ENCODE measurements around the gene TCF7.
A peak's percentile ranks its signal among the peaks of the same experiment; 100 is the strongest.

Gene TCF7

DNA sequence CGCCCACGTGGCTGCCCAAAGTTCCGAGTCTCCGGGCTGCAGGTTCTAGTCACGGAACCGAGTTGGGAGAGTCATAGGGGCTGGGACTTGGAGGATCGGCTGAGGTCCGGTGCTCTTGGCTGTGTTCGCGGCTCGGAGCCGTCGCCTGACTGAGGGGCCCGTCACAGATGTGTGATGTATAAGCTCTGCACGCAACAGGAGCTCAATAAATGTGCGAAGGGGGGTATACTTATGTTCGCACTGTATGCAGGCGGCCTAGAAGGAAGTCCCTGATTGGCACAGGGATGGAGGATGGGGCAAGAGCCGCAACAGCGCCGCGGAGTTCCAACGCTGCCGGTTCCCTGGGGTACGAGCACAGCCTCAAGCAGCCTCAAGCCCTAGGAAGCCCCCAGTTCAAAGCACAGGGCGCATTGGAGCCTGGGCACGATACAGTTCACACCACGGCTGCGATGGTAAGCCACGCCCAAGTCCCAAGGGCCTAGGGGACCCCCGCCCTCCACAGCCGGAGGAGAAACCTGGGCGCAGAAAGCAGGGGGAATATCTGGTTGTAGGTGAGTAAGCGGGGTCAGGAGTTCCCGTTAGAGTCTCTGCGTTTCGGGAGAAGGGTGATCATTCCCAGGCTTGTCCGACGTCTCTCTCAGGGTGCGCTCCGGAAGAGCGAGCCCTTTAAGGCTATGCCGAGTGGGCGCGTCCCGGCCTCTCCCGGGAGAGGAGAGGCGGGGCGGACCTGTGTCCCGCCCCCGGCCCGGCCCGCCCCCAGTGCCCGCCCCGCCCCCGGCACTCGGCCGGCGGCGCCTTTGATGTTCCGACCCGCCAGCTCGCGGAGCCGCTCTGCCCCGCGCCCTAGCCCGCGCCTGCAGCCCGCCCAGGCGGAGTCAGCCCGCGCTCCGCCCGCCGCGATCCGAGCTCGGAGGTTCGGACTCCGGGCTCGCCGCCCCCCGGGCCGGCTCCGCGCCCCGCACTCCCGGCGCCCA lies at the start of gene TCF7:
TSS of gene TCF7 (plus strand) at position 780 of the 974 bp plus-strand sequence. CDS start 226 bp downstream, outside the sequence.
- peak in 35 of 56 donors; percentile 5 to 68 (median 33) for DNase-seq

DNA sequence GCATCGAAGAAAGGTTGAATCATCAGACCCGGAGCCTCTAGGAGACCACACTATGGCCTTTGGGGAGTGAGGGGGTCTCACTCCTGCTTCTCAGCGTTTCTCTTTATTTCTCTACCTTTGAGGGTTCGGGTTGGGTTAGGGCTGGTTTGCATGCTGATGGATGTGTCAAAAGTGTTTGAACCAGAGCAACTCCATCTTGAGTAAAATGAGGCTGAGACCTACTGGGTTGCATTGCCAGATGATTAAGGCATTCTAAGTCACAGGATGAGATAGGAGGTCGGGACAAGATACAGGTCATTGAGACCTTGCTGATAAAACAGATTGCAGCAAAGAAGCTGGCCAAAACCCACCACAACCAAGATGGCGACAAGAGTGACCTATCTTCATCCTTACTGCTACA lies 44.9 kb upstream of the TCF7 start:
- no peak for DNase-seq

DNA sequence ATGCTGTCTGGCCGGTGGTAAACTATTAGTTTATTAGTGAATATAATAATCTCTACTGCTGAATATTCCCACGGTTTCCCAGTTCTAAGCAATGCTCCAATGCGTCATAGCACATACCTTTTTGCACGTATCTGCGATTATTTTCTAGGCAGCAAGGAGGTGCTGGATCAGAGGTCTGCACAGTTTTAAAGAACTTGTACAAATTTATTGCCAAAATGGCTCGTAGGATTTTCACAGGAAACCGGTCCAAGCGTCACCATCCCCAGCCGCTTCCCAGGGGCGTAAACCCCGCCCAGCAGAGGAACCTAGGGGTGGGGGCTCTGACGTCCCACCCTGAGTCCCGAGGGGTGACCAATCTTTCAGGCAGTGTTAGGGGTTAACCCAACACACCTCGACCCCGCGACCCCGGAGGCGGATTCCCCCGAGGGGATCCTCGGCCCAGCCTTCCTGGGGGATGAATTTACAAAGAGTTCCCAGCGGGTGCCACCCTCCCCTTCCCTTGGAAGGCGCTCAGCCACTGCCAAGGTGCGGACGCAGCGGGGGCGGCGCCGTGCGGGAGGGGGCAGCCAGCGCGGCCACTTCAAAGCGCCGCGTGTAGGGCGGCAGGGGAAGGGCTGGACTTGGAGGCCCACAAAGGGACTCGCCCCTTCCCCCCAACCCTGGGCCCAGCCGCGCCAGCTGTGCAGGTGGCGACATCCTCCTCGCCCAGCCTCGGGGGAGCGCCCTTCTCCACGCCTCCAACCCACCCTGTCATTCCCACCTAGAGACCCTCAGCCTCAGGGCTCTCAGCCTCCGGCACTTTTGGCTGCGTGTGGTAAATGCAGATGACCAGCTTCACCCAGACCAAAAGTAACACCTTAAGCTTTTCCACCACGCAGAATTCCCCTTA lies 43.5 kb upstream of the TCF7 start:
- peak in 3 of 56 donors; percentile 13 to 44 (median 16) for DNase-seq

DNA sequence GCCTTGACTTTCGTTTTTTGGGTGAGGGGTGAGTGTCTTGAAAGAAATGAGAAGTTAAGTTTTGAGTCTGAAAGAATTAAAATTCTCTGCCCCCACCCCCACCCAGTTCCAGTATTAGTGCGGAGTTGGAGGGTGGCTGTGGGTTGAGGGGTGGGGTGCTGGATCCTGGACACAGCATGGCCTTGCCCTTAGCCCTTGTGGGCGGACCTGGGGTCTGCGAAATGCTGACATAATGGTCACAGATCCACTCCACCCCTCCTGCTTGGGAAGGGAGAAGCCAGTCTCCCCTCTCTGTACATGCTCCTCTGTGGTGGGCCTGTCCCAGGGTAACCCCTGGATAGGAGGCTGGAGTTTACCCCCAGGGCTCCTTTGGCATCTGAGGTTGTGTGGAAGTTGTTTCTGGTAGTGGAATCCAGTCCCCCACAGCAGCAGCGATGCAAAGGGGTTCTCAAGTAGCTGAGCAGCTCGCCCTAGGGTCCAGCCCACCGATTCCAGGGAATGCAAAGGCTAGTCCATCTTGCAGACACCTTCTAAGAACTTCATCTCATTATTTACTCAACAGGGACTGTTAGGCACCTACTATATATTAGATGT lies 42.8 kb upstream of the TCF7 start:
- DNase-seq = no peak

DNA sequence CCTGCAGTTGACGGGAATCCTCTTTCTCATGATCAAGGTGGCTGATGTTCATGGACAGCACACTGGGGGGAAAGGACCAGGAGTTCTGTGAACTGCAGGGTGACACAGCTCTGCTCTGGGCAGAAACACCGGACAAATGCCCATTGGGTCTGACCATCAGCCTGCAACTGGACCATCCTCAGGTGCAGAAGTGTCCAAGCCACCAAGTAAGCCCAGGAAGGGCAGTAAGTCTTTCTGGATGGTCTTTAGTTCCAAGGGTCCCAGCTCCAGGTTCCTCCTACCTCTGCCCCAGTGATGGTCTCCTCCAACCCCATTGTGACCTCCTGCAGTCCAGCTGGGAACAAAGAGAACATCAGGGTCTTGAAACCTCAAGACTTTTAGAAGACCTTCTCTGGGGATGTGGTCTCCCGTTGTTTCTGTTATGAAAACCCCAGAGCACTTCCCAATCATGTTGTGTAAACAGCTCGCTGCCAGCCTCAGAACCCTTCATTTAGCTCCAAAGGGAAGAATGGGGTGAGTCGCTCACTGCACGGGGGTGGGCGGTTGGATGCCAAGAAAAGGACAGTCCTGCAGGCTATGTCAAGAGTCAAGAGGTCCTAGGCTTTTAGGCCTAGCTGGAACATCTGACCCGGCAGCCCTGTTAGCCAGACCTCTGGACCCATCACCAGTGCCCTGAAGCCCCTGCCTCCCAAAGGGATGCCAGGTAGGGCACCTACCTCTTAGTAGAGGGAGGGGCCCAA lies 41.8 kb upstream of the TCF7 start:
- no peak for DNase-seq

DNA sequence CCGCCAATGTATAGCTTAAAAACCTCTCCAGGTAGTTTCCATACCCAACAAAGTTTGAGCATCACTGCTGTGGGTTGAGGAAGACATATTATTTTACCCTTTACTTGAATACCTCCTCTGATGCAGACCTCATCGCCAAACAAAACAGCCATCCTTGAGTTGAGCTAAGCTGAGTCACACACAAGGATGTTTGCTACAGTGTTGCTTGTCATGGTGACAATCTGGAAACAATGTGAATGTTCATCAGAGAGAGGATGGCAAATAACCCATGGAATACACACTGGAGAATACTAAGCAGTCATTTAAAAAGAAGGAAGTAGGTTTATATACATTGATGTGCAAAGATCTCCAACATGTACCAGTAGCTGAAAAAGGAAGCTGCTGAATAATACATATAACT lies 41.1 kb upstream of the TCF7 start:
- no peak for DNase-seq

DNA sequence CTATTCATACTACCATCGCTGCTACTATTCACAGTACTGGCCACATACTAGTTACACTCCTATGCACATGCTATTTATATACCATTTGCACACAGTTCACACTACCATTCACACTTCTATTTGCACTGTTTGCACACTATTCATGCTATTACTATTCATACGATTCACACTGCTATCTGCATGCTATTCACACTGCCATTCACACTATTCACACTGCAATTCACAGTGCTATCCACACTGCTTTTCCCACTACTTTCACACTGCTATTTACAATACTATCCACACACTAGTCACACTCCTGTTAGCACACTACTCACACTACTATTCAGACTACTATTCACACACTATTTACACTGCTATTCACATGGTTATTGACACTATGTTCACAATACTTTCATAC lies 39.4 kb upstream of the TCF7 start:
- no peak for DNase-seq

DNA sequence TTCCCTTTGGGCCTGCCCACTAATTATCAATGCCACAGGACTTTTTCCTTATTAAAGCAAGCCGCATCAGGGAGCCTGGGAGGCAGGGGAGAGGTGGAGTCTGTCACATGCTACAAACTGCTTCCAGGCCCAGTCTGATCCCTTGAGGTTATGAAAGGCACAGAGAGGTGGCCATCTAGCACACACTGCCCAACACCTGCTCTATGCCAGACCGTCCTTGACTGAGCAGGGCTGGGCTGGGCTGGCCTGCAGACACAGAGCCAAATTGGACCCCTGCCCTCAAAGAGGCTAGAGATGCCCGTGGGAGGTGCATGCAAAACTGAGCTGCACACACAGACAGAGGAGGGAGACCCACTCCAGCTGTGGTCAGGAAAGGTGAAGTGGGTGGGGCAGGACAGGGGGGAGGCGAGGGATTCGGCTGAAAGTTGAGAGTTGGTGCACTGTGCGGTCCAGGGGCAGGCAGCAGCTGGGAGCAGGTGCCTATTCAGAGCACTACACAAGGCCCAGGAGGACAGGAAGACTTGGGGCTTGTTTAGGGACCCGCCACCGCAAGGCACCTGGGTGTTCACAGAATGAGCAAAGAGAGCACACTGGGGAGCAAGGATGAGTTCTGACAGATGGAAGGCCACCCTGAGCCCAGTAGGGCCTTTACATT lies 36.4 kb upstream of the TCF7 start:
- DNase-seq = no peak

DNA sequence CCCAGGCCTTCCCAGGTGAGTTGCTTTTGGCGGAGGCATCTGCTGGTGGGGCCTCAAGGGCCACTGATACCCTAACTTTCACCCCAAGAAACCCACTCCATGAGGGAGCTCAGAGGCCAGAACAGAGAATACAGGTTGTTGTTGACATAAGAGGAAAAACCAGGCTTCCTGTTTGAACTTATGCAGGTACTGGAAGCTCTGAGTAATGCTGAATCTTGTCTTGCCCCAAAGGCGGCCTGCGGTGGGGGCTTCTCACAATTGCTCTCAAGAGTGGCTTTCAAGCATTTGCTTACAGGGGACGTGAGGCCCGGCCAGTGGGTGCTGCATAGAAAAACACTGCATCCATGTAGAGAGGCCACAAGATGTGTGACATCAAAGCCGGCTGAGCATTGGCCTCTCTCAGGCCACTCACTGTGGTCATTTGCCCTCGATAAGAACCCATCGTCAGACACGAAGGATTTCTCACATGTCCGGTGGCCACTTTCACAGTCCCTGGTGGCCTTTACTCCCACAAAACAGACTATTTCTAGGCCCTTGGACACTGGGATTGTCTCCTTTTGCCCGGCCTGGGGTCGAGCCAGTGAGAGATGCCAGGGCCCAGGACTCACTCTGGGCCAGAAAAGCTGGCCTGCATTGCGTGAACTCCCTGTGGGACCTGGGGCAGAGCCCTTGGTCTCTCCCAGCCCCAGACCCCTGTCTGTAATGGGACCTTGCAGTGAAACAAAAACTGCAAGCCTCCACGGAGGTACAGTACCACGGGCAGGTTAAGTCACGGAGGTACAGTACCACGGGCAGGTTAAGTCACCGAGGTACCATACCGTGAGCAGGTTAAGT lies 34.5 kb upstream of the TCF7 start:
- no peak for DNase-seq

DNA sequence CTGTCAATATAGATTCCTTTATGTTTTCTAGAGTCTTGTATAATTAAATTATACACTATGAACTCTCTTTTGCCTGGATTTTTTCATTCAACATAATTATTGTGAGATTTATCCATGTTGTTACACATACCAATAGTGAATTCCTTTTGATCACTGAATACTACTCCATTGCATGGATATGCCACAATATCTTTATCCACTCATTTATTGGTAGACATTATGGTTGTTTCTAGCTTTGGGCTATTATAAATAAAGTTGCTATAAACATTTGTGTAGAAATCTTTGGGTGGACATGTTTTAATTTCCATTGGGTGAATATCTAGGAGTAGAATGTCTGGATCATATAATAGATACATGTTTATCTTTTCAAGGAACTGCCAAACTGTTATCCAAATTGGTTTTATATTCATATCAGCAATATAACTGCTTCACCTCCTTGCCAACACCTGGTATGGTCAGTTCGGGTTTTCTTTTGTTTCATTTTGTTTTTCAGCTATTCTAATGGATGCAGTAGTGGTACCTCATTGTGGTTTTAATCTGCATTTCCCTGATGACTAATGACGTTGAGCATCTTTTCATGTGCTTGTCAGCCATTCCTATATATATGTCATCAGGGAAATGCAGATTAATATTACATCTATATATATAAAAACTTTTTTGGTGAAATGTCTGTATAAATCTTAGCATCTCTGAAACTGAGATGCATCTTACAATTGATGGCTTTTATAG lies 32.1 kb upstream of the TCF7 start:
- no peak for DNase-seq

DNA sequence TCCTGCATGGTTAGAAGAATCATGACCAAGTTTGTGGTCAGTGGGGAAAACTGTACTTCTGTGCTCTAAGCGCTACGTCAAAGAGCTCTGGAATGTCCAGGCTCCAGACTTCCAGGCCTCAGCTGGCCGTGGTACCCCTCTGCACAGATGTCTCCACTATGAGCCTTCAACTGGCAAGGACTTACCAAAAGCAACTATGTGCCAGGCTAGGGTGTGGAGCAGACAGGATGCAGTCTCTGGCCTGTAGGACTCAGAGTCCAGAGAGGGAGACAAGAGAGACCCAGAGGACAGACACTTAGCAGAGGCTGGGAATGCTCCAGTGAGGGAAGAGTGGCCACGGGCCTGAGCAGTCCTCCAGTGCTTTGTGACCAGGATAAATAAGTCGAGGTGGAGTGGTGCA lies 31.0 kb upstream of the TCF7 start:
- no peak for DNase-seq

DNA sequence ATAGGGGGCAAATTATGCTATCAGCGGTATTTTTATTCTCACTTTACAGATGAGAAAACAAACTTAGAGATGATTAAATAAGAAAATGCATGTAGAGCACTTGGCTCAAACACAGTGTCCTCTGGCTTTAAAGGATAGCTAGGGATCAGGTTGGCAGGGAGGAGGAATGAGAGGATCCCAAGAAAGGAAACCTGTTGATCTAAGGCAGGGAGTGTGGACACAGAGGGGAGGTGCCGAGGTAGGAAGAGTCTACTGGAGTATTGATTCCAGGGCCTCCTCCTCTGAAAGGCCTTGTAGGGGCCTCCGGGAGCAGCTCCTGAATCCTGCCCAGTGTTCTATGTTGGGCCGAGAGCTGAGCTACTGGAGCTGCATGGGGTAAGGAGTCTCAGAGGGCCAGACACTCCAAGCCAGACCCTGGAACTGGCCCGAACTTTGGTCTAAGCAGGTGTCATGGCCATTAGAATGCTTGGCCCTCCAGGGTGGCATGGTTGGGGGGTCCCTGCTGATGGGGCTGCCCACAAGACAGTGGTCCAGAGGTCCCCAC lies 30.4 kb upstream of the TCF7 start:
- no peak for DNase-seq

DNA sequence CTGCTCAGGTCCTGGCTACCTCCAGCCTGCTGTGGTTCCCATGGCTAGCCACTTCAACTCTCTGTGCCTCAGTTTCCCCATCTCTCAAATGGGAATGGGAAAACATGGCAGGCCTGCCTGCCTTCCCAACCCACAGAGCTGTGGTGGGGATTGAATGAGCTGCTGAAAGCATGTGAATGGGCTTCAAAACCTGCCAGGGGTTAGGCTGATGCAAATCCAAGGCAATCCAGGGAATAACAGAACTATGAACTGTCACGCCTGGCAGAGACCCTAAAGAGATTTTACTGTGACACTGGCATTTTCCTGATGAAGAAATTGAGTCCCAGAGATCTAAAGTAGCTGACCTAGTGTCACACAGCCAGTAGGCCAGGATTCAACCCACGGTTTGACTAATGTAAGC lies 29.9 kb upstream of the TCF7 start:
- DNase-seq = no peak

DNA sequence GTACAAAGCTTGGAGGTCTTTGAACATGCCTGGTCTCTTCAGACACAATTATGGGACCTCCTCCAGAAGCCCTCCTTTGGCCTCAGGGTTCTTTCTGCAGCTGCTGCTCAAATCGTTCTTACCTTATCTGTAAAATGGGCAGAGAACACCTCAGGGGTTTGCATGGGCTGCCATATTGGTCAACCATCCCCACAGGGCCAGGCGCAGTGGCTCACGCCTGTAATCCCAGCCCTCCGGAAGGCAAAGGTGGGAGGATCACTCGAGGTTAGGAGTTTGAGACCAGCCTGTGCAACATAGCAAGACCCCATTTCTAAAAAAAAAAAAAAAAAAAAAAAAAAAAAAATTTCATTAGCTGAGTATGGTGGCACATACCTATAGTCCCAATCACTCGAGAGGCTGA lies 29.1 kb upstream of the TCF7 start:
- no peak for DNase-seq

DNA sequence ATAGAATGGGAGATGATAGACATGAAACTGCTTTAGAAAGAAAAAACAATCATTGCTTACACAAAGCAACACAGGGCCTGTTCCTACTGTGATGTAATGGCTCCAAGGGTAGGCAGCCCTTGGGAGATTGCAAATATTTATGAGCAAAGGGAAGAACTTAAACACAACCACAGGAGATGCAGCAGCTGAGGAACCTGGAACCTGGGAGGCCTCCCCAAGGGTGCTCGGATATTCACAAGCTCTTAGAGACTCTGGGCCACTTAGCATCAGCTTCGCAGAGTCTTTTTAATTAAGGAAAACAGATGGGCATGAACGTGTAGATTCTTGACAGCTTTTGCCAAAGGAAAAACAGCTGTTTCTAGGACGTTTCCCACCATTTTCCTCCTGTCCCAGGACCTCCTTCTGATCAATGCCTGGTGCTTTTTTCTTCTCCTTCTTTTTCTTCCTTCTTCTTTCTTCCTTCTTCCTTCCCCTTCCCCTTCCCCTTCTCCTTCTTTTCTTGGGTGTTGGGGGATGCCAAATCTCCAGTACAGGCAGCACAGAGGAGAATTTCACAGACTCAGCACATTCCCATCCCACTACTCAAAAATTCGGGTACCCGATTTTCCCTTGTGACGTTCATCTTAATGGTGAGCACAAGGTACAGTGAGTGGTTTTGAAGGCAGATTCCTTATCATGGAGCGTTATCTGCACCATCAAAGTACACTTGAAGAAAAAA lies 28.1 kb upstream of the TCF7 start:
- DNase-seq = no peak

DNA sequence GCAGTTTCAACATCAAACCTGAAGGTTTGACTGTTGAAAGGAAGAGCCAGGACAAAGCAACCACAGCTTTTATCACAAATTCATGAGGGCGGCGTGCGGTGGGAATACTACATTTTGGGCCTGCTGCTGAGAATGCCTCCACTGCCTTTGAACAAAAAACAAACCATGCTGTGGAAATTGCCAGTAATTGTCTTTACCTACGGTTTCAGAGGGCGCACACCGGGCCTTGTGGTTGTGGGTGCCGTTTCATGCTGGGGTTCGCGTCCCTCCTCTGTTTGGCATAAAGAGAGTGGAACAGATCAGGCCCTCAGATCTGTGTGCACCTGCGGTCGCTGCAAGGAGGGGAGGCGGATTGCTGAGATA lies 27.6 kb upstream of the TCF7 start:
- no peak for DNase-seq

DNA sequence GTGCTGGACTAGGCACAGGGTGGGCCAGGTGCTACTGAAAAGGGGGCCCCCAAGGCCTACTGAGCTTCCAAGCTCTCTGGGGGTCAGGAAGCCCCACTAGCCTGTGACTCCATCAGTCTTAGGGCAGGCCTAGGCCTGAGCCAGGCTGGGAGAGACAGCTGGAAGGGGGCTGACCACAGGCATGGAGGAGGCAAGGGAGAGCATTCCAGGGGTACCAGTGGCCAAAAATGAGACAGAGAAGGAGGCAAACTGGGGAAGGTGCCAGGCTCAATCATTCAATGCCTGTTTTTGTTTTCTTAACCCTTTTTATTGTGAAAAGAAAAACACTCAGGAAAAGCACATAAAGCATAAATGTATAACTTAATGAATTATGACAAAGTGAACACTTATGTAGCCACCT lies 26.2 kb upstream of the TCF7 start:
- DNase-seq = no peak

DNA sequence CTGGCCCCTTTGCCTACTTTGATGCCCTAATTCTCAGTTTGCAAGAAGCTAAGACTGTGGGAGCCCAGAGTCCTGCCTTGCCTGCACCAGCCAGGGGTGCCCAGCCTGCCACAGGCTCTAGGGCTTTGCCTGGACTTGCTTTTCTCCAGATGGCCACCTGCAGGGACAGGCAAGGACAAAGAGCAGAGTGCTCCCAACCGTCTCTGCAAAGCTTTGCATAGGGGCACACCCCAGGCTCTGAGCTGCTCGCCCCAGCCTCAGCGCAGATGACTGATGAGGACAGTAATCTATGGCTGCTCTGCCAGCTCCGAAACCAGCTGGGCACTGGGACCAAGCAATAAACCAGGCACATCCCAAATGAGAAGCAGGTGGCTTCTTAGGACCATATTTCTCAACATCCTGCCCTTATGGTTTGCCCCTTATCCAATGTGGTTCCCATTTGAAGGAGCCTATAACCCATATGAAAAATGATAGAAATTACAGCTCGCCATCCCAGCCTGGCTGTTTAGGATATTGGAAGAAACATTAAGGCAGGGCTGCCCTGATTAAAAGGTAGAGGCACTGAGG lies 25.4 kb upstream of the TCF7 start:
- DNase-seq = no peak
